Suppressor macrophage treated with lipopolysaccharide for 1 hour (primary cell): ENCODE results near the gene PBX2.

Experiments
- DNase-seq, 3 donors: peaks; one replicate each; pipeline ENCODE4 v3.0.0-alpha.2; 2020 to 2022

Gene PBX2

DNA sequence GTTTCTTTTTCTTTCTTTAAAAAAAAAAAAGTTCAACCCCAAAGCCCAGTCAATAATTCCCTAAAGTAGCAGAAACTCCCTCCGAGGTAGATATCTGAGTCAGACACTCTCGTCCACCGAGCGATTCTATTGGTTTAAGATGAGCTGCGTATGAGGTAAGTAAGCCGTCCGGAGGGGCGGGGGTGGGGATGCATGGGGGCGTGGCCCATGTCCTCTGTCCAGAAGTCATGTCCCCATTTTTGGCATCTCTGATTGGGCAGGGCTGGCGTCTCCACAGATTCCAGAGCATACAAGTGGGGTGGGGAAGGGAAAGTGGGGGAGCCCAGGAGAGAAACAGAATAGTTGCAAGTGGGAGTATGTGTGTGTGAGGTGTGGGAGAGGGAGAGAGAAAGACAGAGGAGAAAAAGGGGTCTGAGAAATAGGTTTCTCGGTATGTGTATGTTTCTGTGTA, 4.3 kb downstream of the PBX2 start:
- DNase-seq = peak; percentile 76 to 89 (median 87)

DNA sequence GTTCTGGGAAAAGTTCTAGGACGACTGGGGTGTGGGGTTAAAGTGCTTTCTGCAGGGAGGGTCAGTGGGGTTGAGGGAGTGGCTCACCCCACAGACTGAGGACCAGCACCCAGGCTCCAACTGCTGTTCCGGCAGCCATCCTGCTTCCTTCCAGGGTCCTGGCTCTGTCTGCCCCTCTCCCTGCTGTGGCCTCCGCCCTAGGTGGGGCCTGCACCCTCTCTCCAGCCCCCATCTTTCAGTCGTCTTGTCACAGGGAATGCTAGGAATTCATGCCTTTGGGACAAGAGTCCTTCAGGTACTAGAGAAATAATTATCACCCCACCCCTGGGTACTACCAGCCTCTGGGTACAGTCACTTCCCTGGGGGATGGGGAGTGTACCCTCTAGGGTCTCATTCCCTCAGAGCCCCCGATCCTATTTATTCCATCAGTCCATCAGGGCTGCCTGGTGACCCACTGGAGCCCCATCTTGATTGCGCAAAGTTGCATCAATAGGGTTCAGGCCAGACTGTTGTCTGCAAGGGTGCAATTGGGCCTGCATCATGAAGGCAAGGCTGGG, 5.8 kb downstream of the PBX2 start, which contains the start of gene AGER:
Gene AGER, minus strand, starts transcription at position 170 of the 557 bp plus-strand sequence. Its CDS starts 31 bp downstream, at position 139.
- no peak for DNase-seq

DNA sequence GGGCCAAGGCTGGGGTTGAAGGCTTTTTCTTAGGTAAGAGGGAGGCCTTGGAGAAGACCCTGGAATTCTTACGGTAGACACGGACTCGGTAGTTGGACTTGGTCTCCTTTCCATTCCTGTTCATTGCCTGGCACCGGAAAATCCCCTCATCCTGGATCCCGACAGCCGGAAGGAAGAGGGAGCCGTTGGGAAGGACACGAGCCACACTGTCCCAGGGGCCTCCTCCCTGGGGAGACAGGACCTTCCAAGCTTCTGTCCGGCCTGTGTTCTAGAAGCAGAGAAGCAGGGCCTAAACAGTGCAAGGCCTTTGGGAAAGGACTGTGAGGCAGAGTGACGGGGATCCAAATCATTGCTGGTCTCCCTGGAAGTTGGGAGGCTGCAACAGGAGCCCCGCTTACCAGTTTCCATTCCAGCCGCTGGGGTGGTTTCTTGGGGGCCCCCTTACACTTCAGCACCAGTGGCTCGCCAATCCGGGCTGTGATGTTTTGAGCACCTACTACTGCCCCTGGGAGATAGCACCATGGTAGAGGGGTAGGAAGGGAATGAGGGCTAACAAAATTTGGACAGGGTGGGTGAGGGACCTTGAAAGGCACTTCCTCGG, 6.4 kb downstream of the PBX2 start:
- no peak for DNase-seq

DNA sequence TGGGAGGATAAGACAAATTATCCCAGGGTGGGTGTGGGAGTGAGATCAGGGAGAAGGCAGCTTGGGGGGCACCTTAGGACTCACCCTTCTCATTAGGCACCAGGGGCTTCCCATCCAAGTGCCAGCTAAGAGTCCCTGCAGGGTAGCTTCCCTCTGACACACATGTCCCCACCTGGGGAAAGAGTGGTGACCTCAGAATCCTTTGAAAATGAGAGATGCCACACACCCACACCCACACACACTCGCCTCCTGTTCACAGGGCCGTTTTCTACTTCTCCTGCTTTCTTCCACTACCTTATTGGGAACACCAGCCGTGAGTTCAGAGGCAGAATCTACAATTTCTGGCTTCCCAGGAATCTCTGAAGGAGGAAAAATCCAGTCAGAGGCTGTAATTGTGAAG, 7.0 kb downstream of the PBX2 start:
- no peak for DNase-seq

DNA sequence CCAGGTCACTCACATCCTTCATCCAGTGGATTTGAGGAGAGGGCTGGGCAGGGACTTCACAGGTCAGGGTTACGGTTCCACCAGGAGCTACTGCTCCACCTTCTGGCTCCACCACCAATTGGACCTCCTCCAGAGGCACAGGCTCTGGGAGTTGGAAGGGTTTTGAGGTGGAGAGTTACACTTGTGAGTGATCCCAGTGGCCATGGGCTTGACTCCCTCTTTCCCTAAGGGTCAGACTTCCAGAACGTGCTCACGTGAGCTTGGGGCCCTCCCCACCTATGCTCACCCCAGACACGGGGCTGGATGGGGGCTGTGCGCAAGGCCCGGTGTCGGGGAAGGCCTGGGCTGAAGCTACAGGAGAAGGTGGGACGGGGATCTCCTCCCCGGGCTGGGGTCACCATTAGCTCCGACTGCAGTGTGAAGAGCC, 7.4 kb downstream of the PBX2 start:
- no peak for DNase-seq

DNA sequence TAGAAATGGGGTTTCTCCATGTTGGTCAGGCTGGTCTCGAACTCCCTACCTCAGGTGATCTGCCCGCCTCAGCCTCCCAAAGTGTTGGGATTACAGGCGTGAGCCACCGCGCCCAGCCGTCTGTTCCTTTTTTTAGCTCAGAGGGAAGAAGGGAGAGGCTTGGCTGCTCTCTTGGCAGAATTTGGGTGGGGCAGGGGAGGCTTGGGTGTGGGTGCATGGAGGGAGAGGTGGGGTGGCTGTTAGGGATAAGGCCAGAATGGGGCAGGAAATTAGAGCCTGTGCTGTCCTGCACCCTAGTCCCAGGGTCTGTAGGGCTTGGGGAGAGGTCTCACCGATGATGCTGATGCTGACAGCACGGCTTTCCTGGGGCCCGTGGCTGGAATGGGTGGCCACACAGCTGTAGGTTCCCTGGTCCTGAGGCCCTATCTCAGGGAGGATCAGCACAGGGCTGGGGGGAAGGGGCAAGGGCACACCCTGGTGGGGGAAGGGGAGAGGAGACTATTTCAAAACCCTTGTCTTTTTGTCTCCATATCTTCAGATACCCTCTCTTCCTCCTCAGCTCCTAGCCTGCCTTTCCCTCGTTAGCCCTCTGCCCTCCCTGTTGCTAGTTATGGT, 8.0 kb downstream of the PBX2 start:
- DNase-seq = no peak

DNA sequence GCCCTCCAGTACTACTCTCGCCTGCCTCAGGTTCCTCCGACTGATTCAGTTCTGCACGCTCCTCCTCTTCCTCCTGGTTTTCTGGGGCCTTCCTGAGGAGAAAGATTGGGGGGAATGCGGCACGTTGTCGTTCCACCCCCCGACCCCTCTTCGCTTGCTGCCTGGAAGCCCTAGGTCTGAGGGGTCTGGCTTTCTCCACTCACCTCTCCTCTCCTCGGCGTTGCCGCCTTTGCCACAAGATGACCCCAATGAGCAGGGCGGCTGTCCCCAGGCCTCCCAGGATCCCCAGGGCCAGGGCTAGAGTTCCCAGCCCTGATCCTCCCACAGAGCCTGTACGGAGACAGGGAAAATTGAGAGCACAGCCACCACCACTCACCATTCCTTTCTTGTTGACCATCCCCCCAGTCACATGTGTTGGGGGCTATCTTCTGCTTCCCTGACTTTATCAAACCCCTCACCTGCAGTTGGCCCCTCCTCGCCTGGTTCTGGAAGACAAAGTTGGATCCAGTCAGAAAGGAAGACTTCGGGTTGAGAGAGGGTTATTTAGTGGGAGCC, 8.8 kb downstream of the PBX2 start:
- DNase-seq = no peak

DNA sequence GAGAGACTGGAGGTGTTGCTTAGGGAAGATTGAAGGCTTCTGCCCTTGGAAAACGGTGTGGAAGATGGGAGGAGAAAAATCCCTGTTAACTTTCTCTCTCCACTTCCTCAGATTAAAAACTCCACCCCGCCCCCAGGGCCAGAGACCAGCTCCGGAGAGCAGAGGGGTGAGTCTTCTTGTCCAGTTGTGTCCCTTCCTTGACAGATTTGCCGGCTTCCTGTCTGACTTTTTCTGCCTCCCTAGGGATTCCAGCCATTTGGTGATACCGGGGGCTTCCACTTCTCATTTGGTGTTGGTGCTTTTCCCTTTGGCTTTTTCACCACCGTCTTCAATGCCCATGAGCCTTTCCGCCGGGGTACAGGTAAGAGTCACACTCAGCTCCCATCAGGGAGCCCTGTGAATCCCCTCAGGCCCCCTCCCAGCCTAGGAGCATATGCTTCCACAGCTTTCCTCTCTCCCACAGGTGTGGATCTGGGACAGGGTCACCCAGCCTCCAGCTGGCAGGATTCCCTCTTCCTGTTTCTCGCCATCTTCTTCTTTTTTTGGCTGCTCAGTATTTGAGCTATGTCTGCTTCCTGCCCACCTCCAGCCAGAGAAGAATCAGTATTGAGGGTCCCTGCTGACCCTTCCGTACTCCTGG, 10.1 kb downstream of the PBX2 start:
- no peak for DNase-seq

DNA sequence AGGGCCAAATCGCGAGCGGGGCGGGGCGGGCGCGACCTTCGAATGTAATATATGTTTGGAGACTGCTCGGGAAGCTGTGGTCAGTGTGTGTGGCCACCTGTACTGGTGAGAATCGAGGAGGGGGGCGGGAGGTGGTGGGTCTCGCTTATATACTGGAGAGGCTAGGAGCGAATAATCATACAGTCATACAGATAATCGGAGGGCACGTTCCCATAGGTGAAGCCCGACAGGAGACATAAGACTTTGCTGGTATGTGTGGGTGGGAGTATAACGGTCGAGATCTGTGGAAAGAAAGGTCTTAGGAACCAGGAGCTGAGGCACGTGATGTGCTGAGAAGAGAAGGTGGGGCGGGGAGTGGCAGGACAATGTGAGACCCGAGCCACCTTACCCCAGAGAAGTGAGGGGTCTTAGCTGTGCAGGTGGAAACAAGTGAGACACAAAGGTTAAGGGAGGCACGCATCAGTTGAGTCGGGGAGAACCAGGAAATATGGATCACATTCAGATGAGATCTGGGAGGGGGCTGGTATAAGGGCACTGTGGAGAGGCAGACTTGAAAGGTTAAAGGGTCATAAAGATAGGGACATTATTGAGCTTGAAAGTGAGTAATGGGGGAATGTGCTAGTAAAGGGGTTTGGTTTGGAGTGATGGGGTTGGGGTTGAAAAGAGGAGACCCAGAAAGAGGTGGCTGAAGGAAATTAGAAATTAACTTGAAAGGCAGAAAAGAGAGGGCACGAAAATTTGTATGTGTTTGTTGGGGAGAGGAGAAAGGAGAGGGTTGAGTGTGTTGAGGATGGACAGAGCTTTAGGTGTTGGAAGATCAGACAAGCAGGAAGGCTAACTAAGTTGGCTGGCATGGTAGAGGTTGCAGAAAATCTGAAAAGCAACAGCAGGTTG, 11.2 kb downstream of the PBX2 start:
- no peak for DNase-seq

DNA sequence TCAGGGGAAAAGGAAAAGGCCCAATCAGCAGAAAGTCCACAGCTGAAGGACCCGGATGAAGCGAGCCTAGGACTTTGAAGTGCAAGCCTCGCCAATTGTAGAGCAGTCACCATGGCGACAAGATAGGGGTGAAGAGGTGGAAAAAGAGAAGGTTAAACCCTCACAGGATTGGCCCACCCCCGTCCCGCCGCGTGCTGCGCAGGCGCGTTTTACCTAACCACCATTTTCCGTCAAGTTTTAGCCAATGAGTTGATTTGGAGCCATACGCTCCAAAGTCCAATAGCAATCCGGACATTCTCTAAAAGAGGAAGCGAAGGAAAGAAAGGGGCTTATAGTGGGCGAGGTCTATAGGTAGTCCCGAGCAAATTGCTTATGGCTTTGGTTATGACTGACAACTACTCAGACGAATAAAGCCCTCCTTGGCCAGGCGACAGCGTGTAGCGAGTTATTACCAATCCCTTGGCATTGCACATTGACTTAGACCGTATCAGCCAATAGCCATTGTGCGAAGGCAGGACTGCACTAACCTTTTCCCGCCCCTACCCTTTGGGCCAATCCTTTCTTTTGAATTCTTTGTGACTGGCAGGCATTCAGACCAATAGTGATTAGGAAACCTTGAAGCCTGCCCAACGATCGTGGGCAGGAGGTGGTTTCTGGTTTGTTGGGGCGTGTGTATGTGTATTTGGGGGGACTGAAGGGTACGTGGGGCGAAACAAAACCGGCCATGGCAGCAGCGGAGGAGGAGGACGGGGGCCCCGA, 12.0 kb downstream of the PBX2 start, which contains the start of gene RNF5:
Gene RNF5, plus strand, starts transcription at position 618 of the 759 bp plus-strand sequence. Its CDS starts 107 bp downstream, at position 725.
- DNase-seq = peak; percentile 98 to 100 (median 99)

DNA sequence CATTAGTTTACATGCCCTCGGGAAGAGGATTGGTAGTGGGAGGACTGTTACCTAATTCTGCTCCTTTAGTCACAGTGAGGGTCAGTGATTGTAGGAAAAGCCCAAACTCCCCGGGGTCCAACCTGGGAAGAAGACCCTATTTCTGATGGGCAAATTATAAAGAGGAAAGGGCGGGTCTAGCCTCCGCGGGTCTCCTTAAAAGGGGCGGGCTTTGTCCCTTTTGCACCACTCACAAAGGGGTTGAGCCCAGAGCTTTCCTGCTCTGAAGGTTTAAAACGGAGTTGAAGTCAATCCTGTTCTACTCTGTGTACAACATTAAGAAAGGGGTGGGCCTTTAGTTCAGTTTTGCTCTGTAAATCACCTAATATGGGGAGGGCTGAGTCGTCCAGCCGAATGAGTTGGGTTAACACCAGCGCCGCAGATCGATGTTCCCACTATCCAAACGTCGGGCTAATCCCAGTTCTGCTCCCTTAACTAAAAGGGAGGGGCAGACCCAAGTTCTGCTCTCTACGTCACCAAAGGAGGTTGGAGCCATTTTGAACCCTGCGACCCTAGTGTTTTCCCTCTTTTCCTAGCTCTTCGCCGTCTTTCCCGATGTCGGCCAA, 12.7 kb downstream of the PBX2 start:
- DNase-seq = peak in 1 of 3 donors; percentile 55

DNA sequence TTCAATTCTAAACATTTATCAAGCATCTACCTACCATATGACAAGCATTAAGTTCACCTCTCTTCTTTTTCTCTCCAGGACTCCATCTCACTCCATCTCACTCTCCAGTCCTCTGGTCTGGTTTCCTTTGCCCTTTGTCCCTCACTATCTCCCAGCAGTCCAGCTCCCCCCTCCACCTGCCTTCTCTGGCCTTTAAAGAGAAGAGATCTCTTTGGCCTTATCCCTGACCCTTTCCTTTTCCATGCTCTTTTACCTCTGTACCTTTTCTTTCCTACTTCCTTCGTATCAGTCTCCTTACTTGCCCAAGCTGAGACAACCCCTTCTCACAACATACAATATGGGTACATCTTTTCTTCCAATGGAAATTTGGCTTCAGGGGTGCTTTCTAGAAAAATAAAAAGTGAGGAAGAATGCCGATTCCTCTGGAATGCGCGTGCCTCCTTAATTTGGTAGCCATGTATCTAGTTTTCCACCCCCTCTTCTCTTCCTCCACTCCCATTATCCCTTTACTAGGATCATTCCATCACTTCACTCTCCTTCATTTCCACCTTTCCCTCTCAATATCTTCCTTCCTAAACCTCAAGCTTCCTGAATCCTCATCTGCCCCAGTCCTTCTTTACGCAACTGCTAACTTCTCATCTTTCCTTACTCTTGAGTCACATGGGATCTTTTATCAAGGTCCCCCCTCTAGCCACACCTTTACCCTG, 13.4 kb downstream of the PBX2 start:
- peak in 1 of 3 donors; percentile 29 for DNase-seq

DNA sequence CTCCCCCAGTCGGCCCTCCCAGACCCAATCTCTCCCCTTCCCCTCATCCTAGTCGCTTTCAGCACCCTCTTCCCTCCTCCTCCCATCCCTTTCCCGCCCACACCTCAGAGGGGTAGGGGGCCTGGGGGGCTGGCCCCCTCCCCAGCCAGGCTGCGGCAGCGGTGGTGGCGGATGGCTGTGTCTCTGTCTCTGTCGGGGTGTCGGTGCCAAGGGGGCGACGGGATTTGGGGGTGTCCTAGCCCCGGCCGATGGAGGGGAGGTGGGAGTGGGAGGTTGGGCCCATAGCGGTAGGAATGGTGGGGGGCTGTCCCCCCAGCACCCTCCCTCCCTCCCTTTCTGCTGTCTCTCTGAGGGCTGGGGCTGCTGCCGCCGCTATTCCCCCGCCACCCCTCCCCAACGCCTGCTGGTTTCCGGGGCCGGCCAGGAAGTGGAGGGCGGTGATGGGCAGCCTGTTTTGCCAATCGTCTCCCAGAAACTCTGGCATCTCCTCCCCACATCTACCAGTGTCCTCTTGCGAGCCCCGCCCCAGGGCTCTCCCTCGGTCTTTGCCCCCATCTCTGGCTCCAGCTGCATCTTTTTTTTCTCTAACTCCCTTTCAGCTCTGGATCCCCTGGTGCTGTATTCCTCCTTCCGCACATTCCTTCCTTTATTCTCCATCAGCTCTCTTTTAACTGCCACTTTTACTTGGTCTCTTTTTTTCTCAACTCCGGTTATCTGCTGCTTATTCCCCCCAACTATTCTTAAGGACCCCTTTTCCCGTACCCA, 14.1 kb downstream of the PBX2 start, which contains the start of gene AGPAT1:
Gene AGPAT1, minus strand, starts transcription at position 374 of the 765 bp plus-strand sequence. CDS start 4,588 bp downstream, outside the sequence.
- DNase-seq = peak; percentile 94 to 97 (median 95)

DNA sequence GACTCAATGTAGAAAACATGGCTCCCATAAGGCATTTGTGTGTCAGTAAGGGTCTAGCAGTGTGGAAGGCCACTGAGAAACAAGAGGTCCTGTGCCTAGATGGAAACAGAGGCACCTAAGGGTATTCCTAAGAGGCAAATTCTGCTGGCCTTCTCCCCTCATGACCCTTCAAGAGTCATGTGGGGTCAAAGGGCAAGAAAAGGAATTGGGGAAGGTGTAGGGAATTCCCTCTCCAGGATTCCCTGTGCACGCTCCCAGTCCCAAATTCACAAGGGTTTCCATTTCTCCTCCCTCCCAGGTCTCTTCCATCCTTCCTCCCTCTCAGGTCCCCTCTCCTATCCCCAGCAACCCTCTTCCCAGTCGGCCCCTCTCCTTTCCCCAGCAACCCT, 14.7 kb downstream of the PBX2 start:
- DNase-seq = no peak

DNA sequence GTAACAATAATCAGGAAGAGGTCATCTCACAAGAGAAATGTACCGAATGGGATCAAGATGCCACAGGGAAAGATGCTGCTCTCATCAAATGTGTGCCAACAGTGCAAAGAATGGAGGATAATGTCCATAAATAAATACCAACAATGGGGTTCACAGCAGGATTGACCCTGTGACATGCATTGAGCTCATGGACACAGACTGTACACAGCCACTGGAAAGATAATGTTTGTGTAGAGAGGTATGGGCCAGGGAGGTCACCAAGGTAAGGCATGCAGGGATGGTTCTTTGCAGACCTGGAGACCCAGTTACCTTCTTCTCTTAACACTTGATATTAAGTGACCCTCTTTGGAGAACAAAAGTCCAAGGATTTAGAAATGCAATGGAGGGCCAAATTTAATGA, 15.6 kb downstream of the PBX2 start:
- no peak for DNase-seq

DNA sequence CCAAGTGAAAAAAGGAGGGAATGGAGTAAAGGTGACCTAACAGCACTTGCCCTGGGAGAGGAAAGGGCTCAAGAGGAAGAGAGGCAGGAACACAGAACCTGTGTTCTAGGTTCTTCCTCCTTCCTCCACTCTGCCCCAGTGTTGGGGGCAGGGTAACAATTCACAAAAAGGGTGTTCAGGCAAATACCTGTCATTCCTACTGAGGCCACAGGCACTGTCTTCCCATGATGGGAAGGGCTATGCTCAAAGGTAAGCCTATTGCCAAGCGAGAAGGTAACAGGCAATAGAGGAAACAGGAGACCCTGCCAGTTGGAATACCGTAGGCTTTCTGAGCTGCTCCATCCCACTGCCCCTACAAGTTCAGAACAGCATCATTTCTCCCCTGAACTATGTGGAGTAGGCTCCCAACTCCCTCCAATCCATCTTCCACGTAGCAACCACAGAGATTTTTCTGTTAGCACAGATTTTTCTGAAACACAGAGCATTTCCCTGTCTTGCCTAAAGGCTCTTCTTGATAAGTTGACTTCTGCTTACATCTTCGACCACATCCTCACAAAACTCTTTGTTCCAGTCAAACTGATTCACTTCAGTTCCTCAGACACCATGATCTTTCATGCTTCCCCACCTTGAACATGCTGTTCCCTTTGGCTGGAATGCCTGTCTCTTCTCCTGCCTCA, 16.8 kb downstream of the PBX2 start:
- DNase-seq = no peak

DNA sequence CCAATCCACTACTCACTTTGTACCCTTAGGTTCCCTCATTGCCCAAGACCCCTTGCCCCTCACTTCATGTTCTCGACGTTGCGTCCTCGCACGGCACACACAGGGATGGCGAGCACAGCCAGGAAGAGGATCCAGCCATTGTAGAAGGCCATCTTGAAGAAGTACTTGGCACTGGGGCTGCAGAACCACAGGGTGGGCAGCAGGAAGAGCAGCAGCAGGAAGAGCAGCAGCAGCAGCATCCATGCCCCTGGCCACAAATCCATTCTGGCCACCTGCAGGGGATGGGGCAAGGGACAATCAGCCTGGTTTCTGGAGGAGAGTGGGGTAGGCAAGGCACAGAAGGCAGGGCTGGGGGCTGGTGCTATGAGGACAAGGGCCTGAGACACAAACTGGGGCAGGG, 18.8 kb downstream of the PBX2 start:
- DNase-seq = no peak

DNA sequence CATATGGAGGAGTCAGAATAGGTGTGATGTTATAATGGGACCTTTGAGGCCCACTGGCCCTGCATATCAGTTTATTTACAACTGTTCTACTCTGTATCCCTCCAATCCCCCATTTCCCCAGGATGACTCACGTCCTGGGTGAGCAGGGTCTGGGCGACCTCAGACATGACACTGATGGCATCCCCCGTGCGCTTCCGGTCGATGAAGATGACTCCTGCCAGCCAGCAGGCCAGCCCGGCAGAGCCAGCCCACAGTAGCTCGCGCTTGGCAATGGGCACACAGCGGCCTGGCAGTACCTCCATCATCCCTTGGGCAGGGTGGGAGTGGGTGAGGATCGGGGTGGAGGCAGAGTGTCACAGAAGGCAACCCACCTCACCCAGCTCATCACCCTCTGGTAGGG, 19.7 kb downstream of the PBX2 start:
- DNase-seq = no peak
